ENCODE data around the gene CEACAM6.

CEACAM6 gene

GRCh38 chr19:41709951-41710645 is 45.2 kb upstream of the CEACAM6 start:
- H3K4me1 ChIP-seq (ENCODE audit: control extremely low read depth in 1 of 4, control insufficient read depth in 4 of 4, insufficient read depth in 4 of 4, low read length in 3 of 4) = peaks cover 0 to 2% (median 0%) of the 10 kb centered on the region in 4 experiments
- no peak for DNase-seq
- H3K4me3 ChIP-seq (ENCODE audit: control insufficient read depth in 1 of 7, extremely low read depth in 1 of 7, insufficient read depth in 4 of 7, low read depth in 2 of 7, low read length in 6 of 7) = no peak overlapping the region
- H3K27ac ChIP-seq (ENCODE audit: insufficient read depth in 1 of 2, low read depth in 1 of 2, low read length in 2 of 2, poor library complexity in 1 of 2, severe bottlenecking in 2 of 2) = no peak overlapping the region
- ChIA-PET POLR2A (interaction anchor here (0.6 kb wide), 1 partner anchor 198 kb away, joined by 3 read pairs; no protein-coding TSS in a partner anchor), CTCF (interaction anchor here (1.3 to 1.6 kb wide), 5 partner anchors 9 to 83 kb away, joined by 3 to 6 read pairs (median 4); no protein-coding TSS in a partner anchor)
- no peaks in the 10 kb centered on the region for H3K36me3 ChIP-seq (ENCODE audit: control insufficient read depth in 4 of 4, insufficient read depth in 4 of 4, low read length in 3 of 4)
- 98% methylated on average over 7 of the region's 8 CpGs for WGBS (ENCODE audit: insufficient coverage)
- peaks cover 0 to 12% (median 2%) of the 10 kb centered on the region in 5 experiments for H3K27me3 ChIP-seq (replicated peaks in 2 of 5; ENCODE audit: control insufficient read depth in 4 of 5, insufficient read depth in 5 of 5, low read length in 4 of 5)
- no peaks in the 10 kb centered on the region for H3K9me3 ChIP-seq (ENCODE audit: control extremely low read depth in 1 of 5, control insufficient read depth in 4 of 5, insufficient read depth in 2 of 5, low read depth in 1 of 5, low read length in 4 of 5)

- DNase-seq = no peak
- ChIA-PET POLR2A (no interaction called here), CTCF (interaction anchor here (1.2 to 1.6 kb wide), 3 partner anchors 24 to 81 kb away, joined by 4 to 6 read pairs (median 4); no protein-coding TSS in a partner anchor)
- Histone ChIP-seq H3K27me3 (replicated peaks in 2 of 5; ENCODE audit: control insufficient read depth in 4 of 5, insufficient read depth in 5 of 5, low read length in 4 of 5) (peaks cover 0 to 13% (median 6%) of the 10 kb centered on the region in 5 experiments), H3K36me3 (ENCODE audit: control insufficient read depth in 4 of 4, insufficient read depth in 4 of 4, low read length in 3 of 4) (no peaks in the 10 kb centered on the region), H3K4me1 (ENCODE audit: control extremely low read depth in 1 of 4, control insufficient read depth in 4 of 4, insufficient read depth in 4 of 4, low read length in 3 of 4) (peaks cover 0 to 2% (median 0%) of the 10 kb centered on the region in 4 experiments), H3K9me3 (ENCODE audit: control extremely low read depth in 1 of 5, control insufficient read depth in 4 of 5, insufficient read depth in 2 of 5, low read depth in 1 of 5, low read length in 4 of 5) (no peaks in the 10 kb centered on the region), H3K27ac (ENCODE audit: insufficient read depth in 1 of 2, low read depth in 1 of 2, low read length in 2 of 2, poor library complexity in 1 of 2, severe bottlenecking in 2 of 2) (no peak overlapping the region), H3K4me3 (ENCODE audit: control insufficient read depth in 1 of 7, extremely low read depth in 1 of 7, insufficient read depth in 4 of 7, low read depth in 2 of 7, low read length in 6 of 7) (no peak overlapping the region)
- 90% methylated on average over 10 of the region's 13 CpGs for WGBS (ENCODE audit: insufficient coverage)
These were observed 43.7 kb upstream of the CEACAM6 start for GRCh38 chr19:41711376-41712261.

GRCh38 chr19:41714598-41714997 is 40.7 kb upstream of the CEACAM6 start:
- no peak overlapping the region for H3K4me3 ChIP-seq (ENCODE audit: control insufficient read depth in 1 of 7, extremely low read depth in 1 of 7, insufficient read depth in 4 of 7, low read depth in 2 of 7, low read length in 6 of 7)
- ChIA-PET POLR2A (no interaction called here), CTCF (interaction anchor here (2.7 kb wide), 1 partner anchor 8 kb away, joined by 18 read pairs; no protein-coding TSS in a partner anchor)
- WGBS (ENCODE audit: insufficient coverage) = 96% methylated on average over 3 of the region's 5 CpGs
- DNase-seq = no peak
- no peaks in the 10 kb centered on the region for H3K4me1 ChIP-seq (ENCODE audit: control extremely low read depth in 1 of 4, control insufficient read depth in 4 of 4, insufficient read depth in 4 of 4, low read length in 3 of 4)
- H3K27me3 ChIP-seq (replicated peaks in 2 of 5; ENCODE audit: control insufficient read depth in 4 of 5, insufficient read depth in 5 of 5, low read length in 4 of 5) = peaks cover 0 to 21% (median 10%) of the 10 kb centered on the region in 5 experiments
- no peak overlapping the region for H3K27ac ChIP-seq (ENCODE audit: insufficient read depth in 1 of 2, low read depth in 1 of 2, low read length in 2 of 2, poor library complexity in 1 of 2, severe bottlenecking in 2 of 2)
- H3K36me3 ChIP-seq (ENCODE audit: control insufficient read depth in 4 of 4, insufficient read depth in 4 of 4, low read length in 3 of 4) = no peaks in the 10 kb centered on the region
- H3K9me3 ChIP-seq (ENCODE audit: control extremely low read depth in 1 of 5, control insufficient read depth in 4 of 5, insufficient read depth in 2 of 5, low read depth in 1 of 5, low read length in 4 of 5) = no peaks in the 10 kb centered on the region

GRCh38 chr19:41718761-41719160 is 36.6 kb upstream of the CEACAM6 start:
- Histone ChIP-seq H3K4me1 (ENCODE audit: control extremely low read depth in 1 of 4, control insufficient read depth in 4 of 4, insufficient read depth in 4 of 4, low read length in 3 of 4) (no peaks in the 10 kb centered on the region), H3K4me3 (ENCODE audit: control insufficient read depth in 1 of 7, extremely low read depth in 1 of 7, insufficient read depth in 4 of 7, low read depth in 2 of 7, low read length in 6 of 7) (no peak overlapping the region), H3K27me3 (replicated peaks in 2 of 5; ENCODE audit: control insufficient read depth in 4 of 5, insufficient read depth in 5 of 5, low read length in 4 of 5) (peaks cover 0 to 12% (median 10%) of the 10 kb centered on the region in 5 experiments), H3K36me3 (ENCODE audit: control insufficient read depth in 4 of 4, insufficient read depth in 4 of 4, low read length in 3 of 4) (no peaks in the 10 kb centered on the region), H3K9me3 (ENCODE audit: control extremely low read depth in 1 of 5, control insufficient read depth in 4 of 5, insufficient read depth in 2 of 5, low read depth in 1 of 5, low read length in 4 of 5) (no peaks in the 10 kb centered on the region), H3K27ac (ENCODE audit: insufficient read depth in 1 of 2, low read depth in 1 of 2, low read length in 2 of 2, poor library complexity in 1 of 2, severe bottlenecking in 2 of 2) (no peak overlapping the region)
- POLR2A ChIA-PET = no interaction called here
- WGBS (ENCODE audit: insufficient coverage) = 89% methylated on average over 6 of the region's 6 CpGs
- CTCF ChIA-PET = interaction anchor here (1.3 to 1.4 kb wide), 2 partner anchors 11 to 12 kb away, joined by 3 to 6 read pairs; no protein-coding TSS in a partner anchor
- DNase-seq = no peak

- ChIA-PET CTCF (no interaction called here), POLR2A (no interaction called here)
- 85% methylated on average over 2 of the region's 3 CpGs for WGBS (ENCODE audit: insufficient coverage)
- Histone ChIP-seq H3K9me3 (ENCODE audit: control extremely low read depth in 1 of 5, control insufficient read depth in 4 of 5, insufficient read depth in 2 of 5, low read depth in 1 of 5, low read length in 4 of 5) (no peaks in the 10 kb centered on the region), H3K4me1 (ENCODE audit: control extremely low read depth in 1 of 4, control insufficient read depth in 4 of 4, insufficient read depth in 4 of 4, low read length in 3 of 4) (no peaks in the 10 kb centered on the region), H3K36me3 (ENCODE audit: control insufficient read depth in 4 of 4, insufficient read depth in 4 of 4, low read length in 3 of 4) (no peaks in the 10 kb centered on the region), H3K27me3 (replicated peaks in 2 of 5; ENCODE audit: control insufficient read depth in 4 of 5, insufficient read depth in 5 of 5, low read length in 4 of 5) (peaks cover 0 to 11% (median 8%) of the 10 kb centered on the region in 5 experiments), H3K4me3 (ENCODE audit: control insufficient read depth in 1 of 7, extremely low read depth in 1 of 7, insufficient read depth in 4 of 7, low read depth in 2 of 7, low read length in 6 of 7) (no peak overlapping the region), H3K27ac (ENCODE audit: insufficient read depth in 1 of 2, low read depth in 1 of 2, low read length in 2 of 2, poor library complexity in 1 of 2, severe bottlenecking in 2 of 2) (no peak overlapping the region)
- no peak for DNase-seq
These were observed 35.2 kb upstream of the CEACAM6 start for GRCh38 chr19:41720103-41720502.

GRCh38 chr19:41726493-41726892 is 28.8 kb upstream of the CEACAM6 start:
- H3K4me3 ChIP-seq (ENCODE audit: control insufficient read depth in 1 of 7, extremely low read depth in 1 of 7, insufficient read depth in 4 of 7, low read depth in 2 of 7, low read length in 6 of 7) = no peak overlapping the region
- H3K4me1 ChIP-seq (ENCODE audit: control extremely low read depth in 1 of 4, control insufficient read depth in 4 of 4, insufficient read depth in 4 of 4, low read length in 3 of 4) = no peaks in the 10 kb centered on the region
- no peaks in the 10 kb centered on the region for H3K36me3 ChIP-seq (ENCODE audit: control insufficient read depth in 4 of 4, insufficient read depth in 4 of 4, low read length in 3 of 4)
- DNase-seq = no peak
- ChIA-PET POLR2A (no interaction called here), CTCF (interaction anchor here (1.0 kb wide), 1 partner anchor 14 kb away, joined by 3 read pairs; no protein-coding TSS in a partner anchor)
- H3K9me3 ChIP-seq (ENCODE audit: control extremely low read depth in 1 of 5, control insufficient read depth in 4 of 5, insufficient read depth in 2 of 5, low read depth in 1 of 5, low read length in 4 of 5) = no peaks in the 10 kb centered on the region
- 43% methylated on average over 4 of the region's 5 CpGs for WGBS (ENCODE audit: insufficient coverage)
- H3K27ac ChIP-seq (ENCODE audit: insufficient read depth in 1 of 2, low read depth in 1 of 2, low read length in 2 of 2, poor library complexity in 1 of 2, severe bottlenecking in 2 of 2) = no peak overlapping the region
- peaks cover 0 to 8% (median 7%) of the 10 kb centered on the region in 5 experiments for H3K27me3 ChIP-seq (replicated peaks in 2 of 5; ENCODE audit: control insufficient read depth in 4 of 5, insufficient read depth in 5 of 5, low read length in 4 of 5)

All from common myeloid progenitor, CD34-positive (primary cell).